Measurements from ENCODE around the gene STK11.

STK11 gene

DNA sequence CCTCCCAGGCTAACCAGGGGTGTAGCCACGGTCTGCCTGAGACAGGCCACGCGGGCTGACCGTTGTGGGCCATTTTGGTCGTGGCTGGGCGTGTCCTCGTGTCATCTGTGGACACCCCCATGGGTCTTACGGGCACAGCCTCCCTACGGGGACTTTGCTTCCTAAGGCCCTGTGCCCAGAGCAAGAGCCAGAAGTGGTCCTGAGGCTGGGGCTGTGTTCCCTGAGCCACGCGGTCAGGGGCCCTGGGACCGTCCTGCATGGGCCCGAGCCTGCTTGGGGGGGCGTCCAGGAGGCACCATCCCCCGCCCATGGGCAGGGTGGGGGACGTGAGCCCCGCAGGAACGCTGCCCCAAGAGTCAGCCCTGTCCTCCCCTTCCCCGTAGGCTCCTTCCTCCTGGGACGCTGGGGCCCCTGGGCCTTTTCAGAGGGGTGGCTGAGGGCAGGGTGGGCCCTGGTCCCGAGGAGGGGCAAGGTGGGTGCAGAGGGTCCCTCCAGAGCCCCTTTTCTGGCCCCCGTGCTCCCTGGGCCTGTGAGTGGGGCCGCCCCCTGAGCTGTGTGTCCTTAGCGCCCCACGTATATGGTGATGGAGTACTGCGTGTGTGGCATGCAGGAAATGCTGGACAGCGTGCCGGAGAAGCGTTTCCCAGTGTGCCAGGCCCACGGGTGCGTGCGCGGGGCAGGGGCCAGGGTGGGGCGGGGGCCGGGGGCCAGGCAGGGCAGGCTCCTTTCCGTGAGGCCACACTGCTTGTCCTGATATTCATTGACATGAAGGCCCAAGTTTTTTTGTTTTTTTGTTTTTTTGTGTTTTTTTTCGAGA lies 13.4 kb downstream of the STK11 start:
- Histone ChIP-seq H3K36me3 (ENCODE audit: control insufficient read depth in 5 of 5, insufficient read depth in 5 of 5, low read length in 5 of 5) (peaks cover 0 to 44% (median 31%) of the 10 kb centered on the region in 5 donors), H3K27me3 (ENCODE audit: control insufficient read depth in 5 of 5, insufficient read depth in 4 of 5, low read length in 5 of 5) (no peaks in the 10 kb centered on the region), H3K9ac (ENCODE audit: low read length in 5 of 5) (no peak overlapping the region), H3K9me3 (ENCODE audit: control insufficient read depth in 5 of 5, low read length in 5 of 5) (no peaks in the 10 kb centered on the region), H3K4me3 (ENCODE audit: low read depth in 1 of 5, low read length in 5 of 5) (no peak overlapping the region), H3K4me1 (ENCODE audit: control insufficient read depth in 5 of 5, insufficient read depth in 5 of 5, low read length in 5 of 5) (peaks cover 6 to 64% (median 34%) of the 10 kb centered on the region in 5 donors), H3K27ac (ENCODE audit: low read depth, low read length) (peak overlapping the region; percentile 18)

DNA sequence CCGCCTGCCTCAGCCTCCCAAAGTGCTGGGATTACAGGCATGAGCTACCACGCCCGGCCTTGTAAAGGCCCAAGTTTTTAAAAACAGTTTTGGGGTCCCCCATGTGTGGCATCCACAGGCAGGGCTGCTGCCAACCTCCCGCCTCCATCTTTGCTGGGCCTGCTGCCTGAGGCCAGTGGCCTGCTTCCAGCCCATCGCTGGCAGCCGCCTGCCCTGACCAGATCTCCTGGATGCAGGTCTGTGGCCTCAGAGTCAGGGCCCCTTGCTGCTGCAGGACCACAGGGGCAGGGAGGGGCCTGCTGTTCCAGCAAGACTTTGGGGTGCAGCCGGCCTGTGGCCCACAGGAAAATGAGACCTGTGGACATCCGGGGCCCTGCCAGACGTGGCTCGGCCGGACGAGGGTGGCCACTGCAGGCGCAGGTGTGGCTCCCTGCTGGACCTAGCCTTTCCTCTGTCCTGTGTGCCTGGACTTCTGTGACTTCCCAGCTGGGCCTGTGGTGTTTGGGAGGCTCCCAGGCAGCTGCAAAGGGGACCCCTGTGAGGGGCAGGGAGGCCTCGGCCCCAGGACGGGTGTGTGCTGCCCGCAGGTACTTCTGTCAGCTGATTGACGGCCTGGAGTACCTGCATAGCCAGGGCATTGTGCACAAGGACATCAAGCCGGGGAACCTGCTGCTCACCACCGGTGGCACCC lies 14.4 kb downstream of the STK11 start:
- H3K36me3 ChIP-seq (ENCODE audit: control insufficient read depth in 5 of 5, insufficient read depth in 5 of 5, low read length in 5 of 5): peaks cover 0 to 53% (median 38%) of the 10 kb centered on the region in 5 donors
- H3K4me1 ChIP-seq (ENCODE audit: control insufficient read depth in 5 of 5, insufficient read depth in 5 of 5, low read length in 5 of 5): peaks cover 2 to 54% (median 24%) of the 10 kb centered on the region in 5 donors
- no peaks in the 10 kb centered on the region for H3K9me3 ChIP-seq (ENCODE audit: control insufficient read depth in 5 of 5, low read length in 5 of 5)
- H3K27me3 ChIP-seq (ENCODE audit: control insufficient read depth in 5 of 5, insufficient read depth in 4 of 5, low read length in 5 of 5): no peaks in the 10 kb centered on the region
- H3K27ac ChIP-seq (ENCODE audit: low read depth, low read length): no peak overlapping the region
- H3K4me3 ChIP-seq (ENCODE audit: low read depth in 1 of 5, low read length in 5 of 5): no peak overlapping the region
- no peak overlapping the region for H3K9ac ChIP-seq (ENCODE audit: low read length in 5 of 5)

DNA sequence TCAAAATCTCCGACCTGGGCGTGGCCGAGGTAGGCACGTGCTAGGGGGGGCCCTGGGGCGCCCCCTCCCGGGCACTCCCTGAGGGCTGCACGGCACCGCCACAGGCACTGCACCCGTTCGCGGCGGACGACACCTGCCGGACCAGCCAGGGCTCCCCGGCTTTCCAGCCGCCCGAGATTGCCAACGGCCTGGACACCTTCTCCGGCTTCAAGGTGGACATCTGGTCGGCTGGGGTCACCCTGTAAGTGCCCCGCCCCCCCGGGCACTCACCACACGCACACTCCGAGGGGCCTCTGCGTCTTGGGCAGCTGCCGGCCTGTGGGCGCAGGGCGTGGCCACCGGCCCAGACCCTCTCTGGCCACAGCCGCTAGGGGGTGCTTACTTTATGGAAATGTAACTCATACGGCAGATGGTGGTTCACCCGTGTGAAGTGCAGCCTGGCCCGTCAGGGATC lies 14.9 kb downstream of the STK11 start:
- Histone ChIP-seq H3K9ac (ENCODE audit: low read length in 5 of 5) (no peak overlapping the region), H3K27me3 (ENCODE audit: control insufficient read depth in 5 of 5, insufficient read depth in 4 of 5, low read length in 5 of 5) (no peaks in the 10 kb centered on the region), H3K4me1 (ENCODE audit: control insufficient read depth in 5 of 5, insufficient read depth in 5 of 5, low read length in 5 of 5) (peaks cover under 1 to 48% (median 19%) of the 10 kb centered on the region in 5 donors), H3K4me3 (ENCODE audit: low read depth in 1 of 5, low read length in 5 of 5) (no peak overlapping the region), H3K27ac (ENCODE audit: low read depth, low read length) (no peak overlapping the region), H3K36me3 (ENCODE audit: control insufficient read depth in 5 of 5, insufficient read depth in 5 of 5, low read length in 5 of 5) (peaks cover 0 to 57% (median 39%) of the 10 kb centered on the region in 5 donors), H3K9me3 (ENCODE audit: control insufficient read depth in 5 of 5, low read length in 5 of 5) (no peaks in the 10 kb centered on the region)

DNA sequence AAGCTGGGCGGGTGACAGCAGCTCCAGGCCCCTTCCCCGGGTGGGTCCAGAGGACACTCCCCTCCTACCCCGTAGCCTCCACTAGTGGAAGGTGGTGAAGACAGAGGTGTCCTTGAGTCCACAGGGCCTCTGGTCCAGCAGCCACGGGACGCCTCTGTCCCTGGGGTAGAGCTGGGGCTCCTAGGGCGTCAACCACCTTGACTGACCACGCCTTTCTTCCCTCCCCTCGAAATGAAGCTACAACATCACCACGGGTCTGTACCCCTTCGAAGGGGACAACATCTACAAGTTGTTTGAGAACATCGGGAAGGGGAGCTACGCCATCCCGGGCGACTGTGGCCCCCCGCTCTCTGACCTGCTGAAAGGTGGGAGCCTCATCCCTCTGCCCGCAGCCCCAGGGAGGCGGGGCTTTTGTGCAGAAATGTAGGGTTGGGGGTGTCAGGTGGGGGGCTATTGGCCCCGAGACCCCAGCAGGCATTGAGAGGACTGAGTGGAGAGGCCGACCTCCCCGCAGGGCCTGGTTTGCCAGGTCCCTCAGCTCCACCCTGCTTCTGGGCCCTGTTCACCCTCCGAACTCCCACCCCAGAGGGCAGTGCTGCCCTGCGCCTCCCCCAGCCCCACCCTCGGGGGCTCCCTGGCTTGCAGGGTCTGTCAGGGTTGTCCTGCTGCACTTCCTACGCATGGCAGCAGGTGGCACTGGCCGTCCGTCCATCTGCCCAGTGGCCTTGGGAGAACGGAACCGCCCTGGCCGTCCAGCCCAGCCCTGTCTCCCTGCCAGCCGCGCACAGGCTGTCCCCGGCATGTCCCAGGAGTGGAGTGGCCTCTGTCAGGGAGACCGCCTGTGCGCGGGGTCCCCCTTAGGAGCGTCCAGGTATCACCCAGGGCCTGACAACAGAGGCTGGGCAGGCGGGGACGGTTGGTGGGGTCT lies 15.7 kb downstream of the STK11 start:
- Histone ChIP-seq H3K27ac (ENCODE audit: low read depth, low read length) (no peak overlapping the region), H3K9me3 (ENCODE audit: control insufficient read depth in 5 of 5, low read length in 5 of 5) (no peaks in the 10 kb centered on the region), H3K4me1 (ENCODE audit: control insufficient read depth in 5 of 5, insufficient read depth in 5 of 5, low read length in 5 of 5) (peaks cover 0 to 42% (median 17%) of the 10 kb centered on the region in 5 donors), H3K27me3 (ENCODE audit: control insufficient read depth in 5 of 5, insufficient read depth in 4 of 5, low read length in 5 of 5) (no peaks in the 10 kb centered on the region), H3K9ac (ENCODE audit: low read length in 5 of 5) (no peak overlapping the region), H3K36me3 (ENCODE audit: control insufficient read depth in 5 of 5, insufficient read depth in 5 of 5, low read length in 5 of 5) (peaks cover 0 to 64% (median 45%) of the 10 kb centered on the region in 5 donors), H3K4me3 (ENCODE audit: low read depth in 1 of 5, low read length in 5 of 5) (no peak overlapping the region)

DNA sequence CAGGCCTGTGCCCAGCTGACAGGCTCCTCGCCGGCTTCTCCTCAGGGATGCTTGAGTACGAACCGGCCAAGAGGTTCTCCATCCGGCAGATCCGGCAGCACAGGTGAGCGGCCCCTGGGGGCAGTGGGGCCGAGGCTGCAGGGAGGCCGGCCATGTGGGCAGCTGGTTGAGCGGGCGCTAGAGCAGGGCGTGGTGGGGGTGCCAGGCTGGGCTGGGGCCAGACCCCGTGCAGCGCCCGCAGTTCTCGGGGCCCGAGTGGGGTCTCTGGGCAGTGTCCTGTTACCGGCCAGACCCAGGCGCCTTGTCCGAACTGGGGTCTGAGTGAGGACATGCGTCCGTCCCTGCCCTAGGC lies 16.3 kb downstream of the STK11 start:
- Histone ChIP-seq H3K4me1 (ENCODE audit: control insufficient read depth in 5 of 5, insufficient read depth in 5 of 5, low read length in 5 of 5) (peaks cover 0 to 36% (median 17%) of the 10 kb centered on the region in 5 donors), H3K9ac (ENCODE audit: low read length in 5 of 5) (no peak overlapping the region), H3K27ac (ENCODE audit: low read depth, low read length) (no peak overlapping the region)

DNA sequence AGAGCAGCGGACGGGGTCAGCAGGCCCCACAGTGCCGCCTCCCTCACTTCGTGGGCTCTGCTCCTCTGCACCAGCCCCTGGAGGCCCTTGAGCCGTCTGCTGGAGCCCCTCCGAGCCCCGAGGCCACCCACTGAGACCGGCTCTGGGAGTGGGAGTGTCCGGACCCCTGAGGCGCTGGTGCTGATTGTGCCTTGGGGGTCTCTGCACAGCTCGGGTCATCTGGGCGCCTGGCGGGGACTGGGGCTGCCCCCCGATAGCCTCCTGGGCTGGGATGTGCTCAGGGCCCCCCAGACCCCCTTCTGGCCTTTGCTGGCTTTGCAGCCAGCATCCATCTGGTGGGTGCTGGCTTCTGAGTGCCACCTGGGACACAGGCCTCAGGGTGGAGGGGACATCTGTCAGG lies 16.8 kb downstream of the STK11 start:
- no peak overlapping the region for H3K27ac ChIP-seq (ENCODE audit: low read depth, low read length)

More for the DNA sequence above, 16.3 kb downstream of the STK11 start:
- no peaks in the 10 kb centered on the region for H3K27me3 ChIP-seq (ENCODE audit: control insufficient read depth in 5 of 5, insufficient read depth in 4 of 5, low read length in 5 of 5)
- peaks cover 0 to 67% (median 51%) of the 10 kb centered on the region in 5 donors for H3K36me3 ChIP-seq (ENCODE audit: control insufficient read depth in 5 of 5, insufficient read depth in 5 of 5, low read length in 5 of 5)
- H3K4me3 ChIP-seq (ENCODE audit: low read depth in 1 of 5, low read length in 5 of 5): no peak overlapping the region
- H3K9me3 ChIP-seq (ENCODE audit: control insufficient read depth in 5 of 5, low read length in 5 of 5): no peaks in the 10 kb centered on the region

DNA sequence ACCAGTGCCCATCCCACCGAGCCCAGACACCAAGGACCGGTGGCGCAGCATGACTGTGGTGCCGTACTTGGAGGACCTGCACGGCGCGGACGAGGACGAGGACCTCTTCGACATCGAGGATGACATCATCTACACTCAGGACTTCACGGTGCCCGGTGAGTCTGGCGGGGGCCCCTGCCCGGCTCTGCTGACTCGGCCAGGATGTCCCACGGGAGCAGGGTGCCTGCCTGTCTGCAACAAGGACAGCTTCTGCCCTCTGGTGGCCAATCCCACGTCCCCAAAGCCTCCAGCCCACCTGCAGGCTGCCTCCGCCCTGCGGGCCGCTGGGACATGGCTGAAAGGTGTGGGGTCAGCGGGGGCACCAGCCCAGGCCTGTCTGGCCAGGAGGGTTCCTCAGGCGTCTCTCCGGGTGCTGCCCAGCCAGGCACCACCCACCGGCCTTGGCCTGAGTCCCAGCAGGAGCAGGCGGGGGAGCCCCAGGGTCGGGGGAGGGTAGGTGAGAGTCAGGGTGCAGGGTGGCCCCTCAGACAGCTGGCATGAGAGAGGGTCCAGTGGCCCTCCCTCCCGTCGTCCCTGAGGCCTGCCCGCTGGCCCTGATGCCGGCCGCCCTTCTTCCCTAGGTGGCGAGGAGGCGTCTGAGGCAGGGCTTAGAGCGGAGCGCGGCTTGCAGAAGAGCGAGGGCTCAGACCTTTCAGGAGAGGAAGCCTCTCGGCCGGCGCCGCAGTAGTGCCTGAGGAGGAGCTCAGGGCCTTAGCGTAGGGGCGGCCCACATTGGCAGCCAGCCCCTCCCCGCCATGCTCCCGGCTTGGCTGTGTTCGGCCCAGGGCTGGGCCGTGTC lies 17.7 kb downstream of the STK11 start:
- Histone ChIP-seq H3K4me3 (ENCODE audit: low read depth in 1 of 5, low read length in 5 of 5) (no peak overlapping the region), H3K27me3 (ENCODE audit: control insufficient read depth in 5 of 5, insufficient read depth in 4 of 5, low read length in 5 of 5) (no peaks in the 10 kb centered on the region), H3K4me1 (ENCODE audit: control insufficient read depth in 5 of 5, insufficient read depth in 5 of 5, low read length in 5 of 5) (peaks cover 0 to 23% (median 12%) of the 10 kb centered on the region in 5 donors), H3K9me3 (ENCODE audit: control insufficient read depth in 5 of 5, low read length in 5 of 5) (no peaks in the 10 kb centered on the region), H3K9ac (ENCODE audit: low read length in 5 of 5) (peak overlapping the region in 1 of 5 donors; percentile 10), H3K27ac (ENCODE audit: low read depth, low read length) (no peak overlapping the region), H3K36me3 (ENCODE audit: control insufficient read depth in 5 of 5, insufficient read depth in 5 of 5, low read length in 5 of 5) (peaks cover 0 to 76% (median 61%) of the 10 kb centered on the region in 5 donors)

More for the DNA sequence above, 16.8 kb downstream of the STK11 start:
- H3K9me3 ChIP-seq (ENCODE audit: control insufficient read depth in 5 of 5, low read length in 5 of 5): no peaks in the 10 kb centered on the region
- no peak overlapping the region for H3K4me3 ChIP-seq (ENCODE audit: low read depth in 1 of 5, low read length in 5 of 5)
- H3K4me1 ChIP-seq (ENCODE audit: control insufficient read depth in 5 of 5, insufficient read depth in 5 of 5, low read length in 5 of 5): peaks cover 0 to 31% (median 17%) of the 10 kb centered on the region in 5 donors
- H3K9ac ChIP-seq (ENCODE audit: low read length in 5 of 5): peak overlapping the region in 1 of 5 donors; percentile 10
- H3K36me3 ChIP-seq (ENCODE audit: control insufficient read depth in 5 of 5, insufficient read depth in 5 of 5, low read length in 5 of 5): peaks cover 0 to 72% (median 56%) of the 10 kb centered on the region in 5 donors
- H3K27me3 ChIP-seq (ENCODE audit: control insufficient read depth in 5 of 5, insufficient read depth in 4 of 5, low read length in 5 of 5): no peaks in the 10 kb centered on the region

DNA sequence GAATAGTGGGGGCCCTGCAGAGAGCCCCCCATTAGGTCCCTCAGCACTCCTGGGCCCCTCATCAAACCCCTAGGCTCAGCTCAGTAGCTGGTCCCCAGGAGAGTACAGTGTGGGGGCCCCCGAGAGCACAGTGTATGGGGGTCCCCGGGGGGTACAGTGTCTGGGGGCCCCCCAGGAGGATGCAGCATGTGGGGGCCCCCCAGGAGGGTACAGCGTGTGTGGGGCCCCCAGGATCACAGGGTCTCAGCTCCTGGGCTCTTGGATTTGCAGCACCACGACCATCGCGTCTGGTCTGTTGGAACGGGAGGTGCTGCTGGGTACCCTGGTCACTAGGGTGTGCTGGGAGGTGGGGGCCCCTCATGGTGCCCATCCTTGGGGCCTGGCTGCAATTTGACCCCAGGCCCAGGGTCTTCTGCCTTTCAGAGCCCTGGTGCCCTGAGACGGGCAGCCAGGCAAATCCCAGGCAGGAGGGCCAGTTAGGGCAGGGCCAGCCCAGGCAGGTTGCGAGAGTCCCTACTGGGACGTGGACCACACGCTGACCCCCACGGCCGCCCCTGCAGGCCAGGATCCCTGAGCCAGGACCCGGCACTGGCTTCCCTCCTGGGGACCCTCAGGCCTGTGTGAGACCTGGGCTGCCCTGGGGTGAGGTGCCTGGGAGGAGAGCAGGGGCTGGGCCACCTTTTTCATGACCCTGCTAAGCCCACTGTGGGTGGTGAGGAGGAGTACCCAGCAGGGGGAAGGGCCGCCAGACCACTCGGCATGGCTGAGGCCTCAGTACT lies 18.7 kb downstream of the STK11 start:
- H3K9me3 ChIP-seq (ENCODE audit: control insufficient read depth in 5 of 5, low read length in 5 of 5): no peaks in the 10 kb centered on the region
- H3K9ac ChIP-seq (ENCODE audit: low read length in 5 of 5): peak overlapping the region in 1 of 5 donors; percentile 43
- H3K4me1 ChIP-seq (ENCODE audit: control insufficient read depth in 5 of 5, insufficient read depth in 5 of 5, low read length in 5 of 5): peaks cover 0 to 15% (median 7%) of the 10 kb centered on the region in 5 donors
- H3K27me3 ChIP-seq (ENCODE audit: control insufficient read depth in 5 of 5, insufficient read depth in 4 of 5, low read length in 5 of 5): no peaks in the 10 kb centered on the region
- no peak overlapping the region for H3K27ac ChIP-seq (ENCODE audit: low read depth, low read length)
- H3K36me3 ChIP-seq (ENCODE audit: control insufficient read depth in 5 of 5, insufficient read depth in 5 of 5, low read length in 5 of 5): peaks cover 0 to 74% (median 61%) of the 10 kb centered on the region in 5 donors
- H3K4me3 ChIP-seq (ENCODE audit: low read depth in 1 of 5, low read length in 5 of 5): no peak overlapping the region
